HCT116 (cell line): Measurements from ENCODE around the gene MGST2. TPM values are rescaled to one million over a fixed set of nuclear protein-coding genes. Genes with fewer than 3 reads are reported as not detected.

Experiments used
- ATAC-seq: fragments of 200-7000 bp; cut with Tn5 transposase; 2 replicates; pipeline ENCODE4 v1.9.1; 2020; ENCODE audit warnings: mild to moderate bottlenecking, moderate library complexity
- BruUV-seq: library from RNA; stranded (reverse); fragments of 400-500 nt; replicated peaks from 2 replicates; lab custom pipeline; 2021; lab: Mats Ljungman, UMichigan
- CTCF ChIA-PET: fragments of 300-600 bp; sonication (Branson Sonifier 250); formaldehyde crosslinking; loops from one replicate; lab custom pipeline; 2021; ENCODE audit warnings: antibody characterized with exemption; lab: Charles Lee
- POLR2A ChIA-PET: fragments of 300-600, 350-600 bp; sonication (Branson Sonifier 250); formaldehyde crosslinking; loops from one replicate; lab custom pipeline; 2021; ENCODE audit warnings: antibody characterized with exemption; lab: Charles Lee
- RAD21 ChIA-PET, 2 experiments: fragments of 300-600 bp; sonication (Branson Sonifier 250); formaldehyde crosslinking; loops; one replicate each; lab custom pipeline; 2023; ENCODE audit warnings: low total read pairs in 2 of 2; ENCODE audit not compliant: uncharacterized antibody in 2 of 2, unreplicated experiment in 2 of 2, low non-redundant PET in 1 of 2; lab: Charles Lee
- DNase-seq: peaks from one replicate; pipeline ENCODE4 v3.0.0-alpha.2; 2010; ENCODE audit warnings: low read depth, low spot score
- H2AFZ ChIP-seq: fragments of 200-600 bp; shearing (Covaris generic), sonication (generic); 2 replicates; pipeline ENCODE4 v1.6.1; 2017; ENCODE audit warnings: low read depth, mixed run types, mixed read lengths, antibody characterized with exemption, low read length; ENCODE audit not compliant: poor library complexity, severe bottlenecking
- H3K27ac ChIP-seq: 2 replicates; pipeline ENCODE4 v1.5.1; 2012; ENCODE audit warnings: low read depth, low read length
- H3K27me3 ChIP-seq: fragments of 200-600 bp; sonication (generic); 2 replicates; pipeline ENCODE4 v1.6.1; 2016; ENCODE audit warnings: mixed run types, low read length, mixed read lengths; ENCODE audit not compliant: insufficient read depth
- H3K36me3 ChIP-seq, 2 experiments: fragments of 200-500 bp in 1 of 2; fragments of 200-600 bp in 1 of 2; sonication (Bioruptor generic) in 1 of 2; sonication (generic) in 1 of 2; 2 replicates each; pipeline versions ENCODE4 v1.5.1 to v1.6.1; 2014 to 2016; ENCODE audit warnings: low read length in 2 of 2, inconsistent platforms in 1 of 2, mixed read lengths in 1 of 2, mixed run types in 1 of 2; ENCODE audit not compliant: insufficient read depth in 2 of 2, control insufficient read depth in 1 of 2
- H3K4me1 ChIP-seq, 2 experiments: fragments of 200-600 bp in 1 of 2; sonication (generic) in 1 of 2; 2 replicates each; pipeline versions ENCODE4 v1.5.1 to v1.6.1; 2012 to 2017; ENCODE audit warnings: low read length in 2 of 2, inconsistent platforms in 1 of 2, mild to moderate bottlenecking in 1 of 2, mixed read lengths in 1 of 2, mixed run types in 1 of 2, moderate library complexity in 1 of 2; ENCODE audit not compliant: insufficient read depth in 2 of 2, control insufficient read depth in 1 of 2
- H3K4me2 ChIP-seq: fragments of 200-600 bp; sonication (generic); 2 replicates; pipeline ENCODE4 v1.6.1; 2017; ENCODE audit warnings: mixed run types, low read length, mixed read lengths
- H3K4me3 ChIP-seq, 2 experiments: fragments of 200-600 bp in 1 of 2; sonication (generic) in 1 of 2; replicated peaks in 1 of 2; 2 replicates each; pipeline ENCODE4 v1.5.1; 2011 to 2016; ENCODE audit warnings: low read length in 2 of 2, control low read depth in 1 of 2, low read depth in 1 of 2, mild to moderate bottlenecking in 1 of 2, mixed read lengths in 1 of 2, mixed run types in 1 of 2
- H3K79me2 ChIP-seq: fragments of 200-600 bp; sonication (generic); 2 replicates; pipeline ENCODE4 v1.6.1; 2017; ENCODE audit warnings: mild to moderate bottlenecking, mixed run types, low read length, moderate library complexity, mixed read lengths; ENCODE audit not compliant: insufficient read depth
- H3K9ac ChIP-seq: fragments of 200-600 bp; sonication (generic); 2 replicates; pipeline ENCODE4 v1.6.1; 2016; ENCODE audit warnings: low read length, mixed read lengths
- H3K9me2 ChIP-seq: fragments of 200-600 bp; sonication (generic), shearing (Covaris generic); 2 replicates; pipeline ENCODE4 v1.6.1; 2017; ENCODE audit warnings: mixed run types, mild to moderate bottlenecking, moderate library complexity; ENCODE audit not compliant: insufficient read depth
- H3K9me3 ChIP-seq, 2 experiments: fragments of 200-500 bp in 1 of 2; fragments of 200-600 bp in 1 of 2; sonication (Bioruptor generic) in 1 of 2; sonication (generic) in 1 of 2; 2 replicates each; pipeline ENCODE4 v1.6.1; 2014 to 2017; ENCODE audit warnings: low read length in 2 of 2, mixed read lengths in 2 of 2, inconsistent platforms in 1 of 2, low read depth in 1 of 2, mild to moderate bottlenecking in 1 of 2, mixed run types in 1 of 2, moderate library complexity in 1 of 2; ENCODE audit not compliant: control insufficient read depth in 1 of 2, insufficient read depth in 1 of 2
- H4K20me1 ChIP-seq: fragments of 200-600 bp; sonication (generic), shearing (Covaris generic); 2 replicates; pipeline ENCODE4 v1.6.1; 2017; ENCODE audit warnings: mixed run types, mild to moderate bottlenecking, moderate library complexity; ENCODE audit not compliant: insufficient read depth
- EZH2phosphoT487 ChIP-seq: fragments of 200-600 bp; IDR thresholded peaks from 2 replicates; pipeline ENCODE4 v1.6.1; 2018; ENCODE audit warnings: antibody characterized with exemption, borderline replicate concordance
- POLR2A ChIP-seq: IDR thresholded peaks from 2 replicates; pipeline ENCODE4 v1.7.0; 2011; ENCODE audit warnings: borderline replicate concordance; ENCODE audit not compliant: insufficient read depth, insufficient read length; ENCODE audit errors: extremely low read depth
- POLR2AphosphoS5 ChIP-seq: IDR thresholded peaks from 2 replicates; pipeline ENCODE4 v1.6.1; 2011; ENCODE audit warnings: mild to moderate bottlenecking, low read depth, low read length, moderate library complexity
- RAD21 ChIP-seq: IDR thresholded peaks from 2 replicates; pipeline ENCODE4 v1.6.1; 2012; ENCODE audit warnings: low read depth, mild to moderate bottlenecking
- TCF7L2 ChIP-seq: IDR thresholded peaks from 2 replicates; pipeline ENCODE4 v1.7.0; 2011; ENCODE audit warnings: borderline replicate concordance, inconsistent platforms; ENCODE audit not compliant: insufficient read depth, insufficient read length; ENCODE audit errors: extremely low read depth
- YY1 ChIP-seq: IDR thresholded peaks from 2 replicates; pipeline ENCODE4 v1.6.1; 2011; ENCODE audit warnings: low read length, low read depth, moderate library complexity, mild to moderate bottlenecking; ENCODE audit not compliant: insufficient replicate concordance; ENCODE audit errors: extremely low read depth
- intact Hi-C: fragments of 100-400 bp; cut with micrococcal nuclease; formaldehyde crosslinking; loops from 2 replicates; pipeline ENCODE4 v1.10.0; 2022
- total RNA-seq: library from RNA; stranded (reverse); gene quantifications from one replicate; pipeline ENCODE4 v1.2.1, GENCODE V29; 2021; ENCODE audit not compliant: unreplicated experiment
- TF ChIP-seq, protein P1 (sequence below): IDR thresholded peaks from 2 replicates; pipeline ENCODE4 v1.6.1; 2012
- TF ChIP-seq, protein P2 (sequence below), 3 experiments: fragments of 200-600 bp in 1 of 3; sonication (generic) in 1 of 3; IDR thresholded peaks in 2 of 3; conservative IDR thresholded peaks in 1 of 3; 2 replicates each; pipeline ENCODE4 v1.5.1; 2012 to 2017; ENCODE audit warnings: low read depth in 2 of 3, low read length in 2 of 3, antibody characterized with exemption in 1 of 3, borderline replicate concordance in 1 of 3, control low read depth in 1 of 3, mild to moderate bottlenecking in 1 of 3, mixed read lengths in 1 of 3, mixed run types in 1 of 3, moderate library complexity in 1 of 3; ENCODE audit not compliant: insufficient read depth in 1 of 3

MGST2 gene
- total RNA-seq, 1 experiment from 2014 or later = 24.3 TPM

DNA sequence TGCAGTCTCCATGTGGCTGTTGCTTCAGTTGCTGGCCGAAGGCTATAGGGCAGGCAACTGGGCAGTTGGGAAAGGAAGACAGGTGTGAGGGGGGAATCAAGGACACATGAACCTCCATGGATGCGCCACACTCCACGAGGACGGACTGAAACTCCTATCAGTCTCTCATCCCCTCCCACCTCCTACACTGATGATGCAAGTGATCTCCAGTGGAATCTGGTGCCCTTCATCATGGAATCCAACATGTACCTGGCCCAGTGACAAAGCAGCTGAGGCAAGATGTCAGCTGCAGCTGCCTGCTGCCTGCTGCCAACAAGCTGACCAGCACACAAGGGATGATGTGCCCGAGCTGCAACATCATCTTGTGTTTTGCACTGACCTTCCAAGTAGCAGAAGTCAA, 26.0 kb upstream of the MGST2 start:
- no TSS peak for BruUV-seq
- Histone ChIP-seq H3K4me3 (no peak overlapping the region), H3K9me2 (no peaks in the 10 kb centered on the region), H3K9ac (no peak overlapping the region), H3K9me3 (no peaks in the 10 kb centered on the region), H3K4me2 (no peak overlapping the region), H4K20me1 (no peaks in the 10 kb centered on the region), H3K79me2 (no peaks in the 10 kb centered on the region), H3K27me3 (no peaks in the 10 kb centered on the region), H3K36me3 (no peaks in the 10 kb centered on the region), H2AFZ (no peak overlapping the region), H3K4me1 (no peaks in the 10 kb centered on the region), H3K27ac (no peak overlapping the region)
- ChIA-PET RAD21 (no interaction called here), CTCF (no interaction called here), POLR2A (no interaction called here)
- DNase-seq (no peak), ATAC-seq (no peak)
- TF ChIP-seq, protein P1, sequence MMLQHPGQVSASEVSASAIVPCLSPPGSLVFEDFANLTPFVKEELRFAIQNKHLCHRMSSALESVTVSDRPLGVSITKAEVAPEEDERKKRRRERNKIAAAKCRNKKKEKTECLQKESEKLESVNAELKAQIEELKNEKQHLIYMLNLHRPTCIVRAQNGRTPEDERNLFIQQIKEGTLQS = no peak
- no peak for TF ChIP-seq EZH2phosphoT487
- no peak for TF ChIP-seq YY1
- TF ChIP-seq POLR2A = no peak
- TF ChIP-seq TCF7L2 = no peak
- TF ChIP-seq, protein P2, sequence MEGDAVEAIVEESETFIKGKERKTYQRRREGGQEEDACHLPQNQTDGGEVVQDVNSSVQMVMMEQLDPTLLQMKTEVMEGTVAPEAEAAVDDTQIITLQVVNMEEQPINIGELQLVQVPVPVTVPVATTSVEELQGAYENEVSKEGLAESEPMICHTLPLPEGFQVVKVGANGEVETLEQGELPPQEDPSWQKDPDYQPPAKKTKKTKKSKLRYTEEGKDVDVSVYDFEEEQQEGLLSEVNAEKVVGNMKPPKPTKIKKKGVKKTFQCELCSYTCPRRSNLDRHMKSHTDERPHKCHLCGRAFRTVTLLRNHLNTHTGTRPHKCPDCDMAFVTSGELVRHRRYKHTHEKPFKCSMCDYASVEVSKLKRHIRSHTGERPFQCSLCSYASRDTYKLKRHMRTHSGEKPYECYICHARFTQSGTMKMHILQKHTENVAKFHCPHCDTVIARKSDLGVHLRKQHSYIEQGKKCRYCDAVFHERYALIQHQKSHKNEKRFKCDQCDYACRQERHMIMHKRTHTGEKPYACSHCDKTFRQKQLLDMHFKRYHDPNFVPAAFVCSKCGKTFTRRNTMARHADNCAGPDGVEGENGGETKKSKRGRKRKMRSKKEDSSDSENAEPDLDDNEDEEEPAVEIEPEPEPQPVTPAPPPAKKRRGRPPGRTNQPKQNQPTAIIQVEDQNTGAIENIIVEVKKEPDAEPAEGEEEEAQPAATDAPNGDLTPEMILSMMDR (IDR thresholded peaks at IDR 0.05 in 2 of 3, conservative IDR thresholded peaks at IDR 0.05 in 1 of 3; ENCODE audit: borderline replicate concordance in 1 of 3, insufficient read depth in 1 of 3, low read depth in 2 of 3, low read length in 2 of 3) = no peak
- no peak for TF ChIP-seq POLR2AphosphoS5
- no peak for TF ChIP-seq RAD21
- intact Hi-C loops = loop anchor here (10.0 kb wide), 1 partner anchor 605 kb away; no protein-coding TSS in a partner anchor
